Panc1 (cell line): ENCODE data around the gene AACS. TPM values are rescaled to one million over a fixed set of nuclear protein-coding genes. Genes with fewer than 3 reads are reported as not detected.

Source experiments
- ATAC-seq: fragments of 200-7000 bp; cut with Tn5 transposase; 2 replicates; pipeline ENCODE4 v1.9.1; 2020; ENCODE audit warnings: mild to moderate bottlenecking, moderate library complexity
- BruUV-seq: library from RNA; stranded (reverse); fragments of 400-500 nt; replicated peaks from 2 replicates; lab custom pipeline; 2021; lab: Mats Ljungman, UMichigan
- CTCF ChIA-PET: fragments of 300-600 bp; sonication (Branson Sonifier 250); formaldehyde crosslinking; loops from one replicate; lab custom pipeline; 2022; ENCODE audit warnings: antibody characterized with exemption; lab: Charles Lee
- POLR2A ChIA-PET: fragments of 300-600 bp; sonication (Branson Sonifier 250); formaldehyde crosslinking; loops from one replicate; lab custom pipeline; 2022; ENCODE audit warnings: antibody characterized with exemption; lab: Charles Lee
- DNase-seq: peaks from one replicate; pipeline ENCODE4 v3.0.0-alpha.2; 2010; ENCODE audit warnings: low read depth, low spot score
- H3K27ac ChIP-seq: 2 replicates; pipeline ENCODE4 v1.5.1; 2011; ENCODE audit warnings: mild to moderate bottlenecking, low read length, inconsistent platforms
- H3K27me3 ChIP-seq: fragments of 200-500 bp; sonication (Bioruptor generic); 2 replicates; pipeline ENCODE4 v1.6.0; 2014; ENCODE audit warnings: low read length, inconsistent platforms; ENCODE audit not compliant: control insufficient read depth, insufficient read depth
- H3K36me3 ChIP-seq: fragments of 200-500 bp; sonication (Bioruptor generic); 2 replicates; pipeline ENCODE4 v1.5.1; 2014; ENCODE audit warnings: inconsistent platforms, mild to moderate bottlenecking, low read length, moderate library complexity; ENCODE audit not compliant: control insufficient read depth, insufficient read depth
- H3K4me1 ChIP-seq: 2 replicates; pipeline ENCODE4 v1.5.1; 2011; ENCODE audit warnings: inconsistent platforms, mild to moderate bottlenecking, low read length, moderate library complexity; ENCODE audit not compliant: control insufficient read depth, insufficient read depth
- H3K4me3 ChIP-seq, 2 experiments: 2 replicates each; pipeline ENCODE4 v1.5.1; 2011 to 2012; ENCODE audit warnings: low read depth in 2 of 2, low read length in 2 of 2, mild to moderate bottlenecking in 2 of 2, inconsistent platforms in 1 of 2, moderate library complexity in 1 of 2
- H3K9me3 ChIP-seq: fragments of 200-500 bp; sonication (Bioruptor generic); 2 replicates; pipeline ENCODE4 v1.5.1; 2014; ENCODE audit warnings: low read depth, mild to moderate bottlenecking, inconsistent platforms, low read length, moderate library complexity; ENCODE audit not compliant: control insufficient read depth, insufficient read depth
- CTCF ChIP-seq: fragments of 450-650 bp; IDR thresholded peaks from 2 replicates; pipeline ENCODE4 v1.5.1; 2017; ENCODE audit warnings: mild to moderate bottlenecking
- POLR2AphosphoS5 ChIP-seq: IDR thresholded peaks from 2 replicates; pipeline ENCODE4 v1.6.1; 2012; ENCODE audit warnings: mild to moderate bottlenecking, low read depth, low read length, moderate library complexity
- SIN3A ChIP-seq: IDR thresholded peaks from 2 replicates; pipeline ENCODE4 v1.6.1; 2012; ENCODE audit warnings: low read depth, mild to moderate bottlenecking, low read length, moderate library complexity, borderline replicate concordance; ENCODE audit not compliant: insufficient read depth
- TCF7L2 ChIP-seq: IDR thresholded peaks from 2 replicates; pipeline ENCODE4 v1.6.1; 2011; ENCODE audit warnings: mild to moderate bottlenecking, low read depth, low read length, inconsistent platforms
- in situ Hi-C: cut with HindIII; loops from 2 replicates; pipeline ENCODE4 v1.10.0; 2016; ENCODE audit warnings: low sequenced_read_pairs, low pct_unique_long_range_greater_than_20kb
- intact Hi-C: fragments of 100-400 bp; cut with micrococcal nuclease; formaldehyde crosslinking; loops from one replicate; pipeline ENCODE4 v1.10.0; 2022; ENCODE audit not compliant: unreplicated experiment
- total RNA-seq: library from RNA; stranded (reverse); gene quantifications from one replicate; pipeline ENCODE4 v1.2.1, GENCODE V29; 2021; ENCODE audit not compliant: unreplicated experiment
- TF ChIP-seq, protein P1 (sequence below), 2 experiments: IDR thresholded peaks; 2 replicates each; pipeline ENCODE4 v1.6.1; 2011 to 2012; ENCODE audit warnings: low read depth in 2 of 2, control low read depth in 1 of 2, low read length in 1 of 2, mild to moderate bottlenecking in 1 of 2, moderate library complexity in 1 of 2; ENCODE audit not compliant: insufficient read depth in 1 of 2

Gene AACS
- total RNA-seq, 1 experiment from 2014 or later = 34.7 TPM

- Histone ChIP-seq H3K27me3 (no peaks in the 10 kb centered on the region), H3K9me3 (no peaks in the 10 kb centered on the region), H3K4me1 (no peaks in the 10 kb centered on the region), H3K4me3 (no peak overlapping the region), H3K27ac (no peak overlapping the region), H3K36me3 (no peaks in the 10 kb centered on the region; the same call in 1 of the 2 replicates)
- no TSS peak for BruUV-seq
- in situ Hi-C loops (no loop called here), intact Hi-C loops (no loop called here)
- DNase-seq (no peak), ATAC-seq (no peak)
- ChIA-PET CTCF (no interaction called here), POLR2A (no interaction called here)
- no peak for TF ChIP-seq SIN3A
- no peak for TF ChIP-seq CTCF
- TF ChIP-seq TCF7L2 = no peak
- TF ChIP-seq, protein P1, sequence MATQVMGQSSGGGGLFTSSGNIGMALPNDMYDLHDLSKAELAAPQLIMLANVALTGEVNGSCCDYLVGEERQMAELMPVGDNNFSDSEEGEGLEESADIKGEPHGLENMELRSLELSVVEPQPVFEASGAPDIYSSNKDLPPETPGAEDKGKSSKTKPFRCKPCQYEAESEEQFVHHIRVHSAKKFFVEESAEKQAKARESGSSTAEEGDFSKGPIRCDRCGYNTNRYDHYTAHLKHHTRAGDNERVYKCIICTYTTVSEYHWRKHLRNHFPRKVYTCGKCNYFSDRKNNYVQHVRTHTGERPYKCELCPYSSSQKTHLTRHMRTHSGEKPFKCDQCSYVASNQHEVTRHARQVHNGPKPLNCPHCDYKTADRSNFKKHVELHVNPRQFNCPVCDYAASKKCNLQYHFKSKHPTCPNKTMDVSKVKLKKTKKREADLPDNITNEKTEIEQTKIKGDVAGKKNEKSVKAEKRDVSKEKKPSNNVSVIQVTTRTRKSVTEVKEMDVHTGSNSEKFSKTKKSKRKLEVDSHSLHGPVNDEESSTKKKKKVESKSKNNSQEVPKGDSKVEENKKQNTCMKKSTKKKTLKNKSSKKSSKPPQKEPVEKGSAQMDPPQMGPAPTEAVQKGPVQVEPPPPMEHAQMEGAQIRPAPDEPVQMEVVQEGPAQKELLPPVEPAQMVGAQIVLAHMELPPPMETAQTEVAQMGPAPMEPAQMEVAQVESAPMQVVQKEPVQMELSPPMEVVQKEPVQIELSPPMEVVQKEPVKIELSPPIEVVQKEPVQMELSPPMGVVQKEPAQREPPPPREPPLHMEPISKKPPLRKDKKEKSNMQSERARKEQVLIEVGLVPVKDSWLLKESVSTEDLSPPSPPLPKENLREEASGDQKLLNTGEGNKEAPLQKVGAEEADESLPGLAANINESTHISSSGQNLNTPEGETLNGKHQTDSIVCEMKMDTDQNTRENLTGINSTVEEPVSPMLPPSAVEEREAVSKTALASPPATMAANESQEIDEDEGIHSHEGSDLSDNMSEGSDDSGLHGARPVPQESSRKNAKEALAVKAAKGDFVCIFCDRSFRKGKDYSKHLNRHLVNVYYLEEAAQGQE (IDR thresholded peaks at IDR 0.05; ENCODE audit: insufficient read depth in 1 of 2, low read depth in 2 of 2, low read length in 1 of 2) = no peak
- TF ChIP-seq POLR2AphosphoS5 = no peak
Measured at GRCh38 chr12:125120566-125120965, 55.3 kb downstream of the AACS start.

GRCh38 chr12:125121106-125121505 is 55.9 kb downstream of the AACS start:
- intact Hi-C loops = no loop called here
- CTCF ChIA-PET = no interaction called here
- DNase-seq = no peak
- no peaks in the 10 kb centered on the region for H3K4me1 ChIP-seq
- no peak overlapping the region for H3K4me3 ChIP-seq
- BruUV-seq = no TSS peak
- POLR2A ChIA-PET = no interaction called here
- no peaks in the 10 kb centered on the region for H3K9me3 ChIP-seq
- ATAC-seq = no peak
- in situ Hi-C loops = no loop called here
- no peak for TF ChIP-seq CTCF
- no peak for TF ChIP-seq POLR2AphosphoS5
- no peak for TF ChIP-seq TCF7L2
- H3K36me3 ChIP-seq = no peaks in the 10 kb centered on the region; the same call in 1 of the 2 replicates
- no peak overlapping the region for H3K27ac ChIP-seq
- no peaks in the 10 kb centered on the region for H3K27me3 ChIP-seq
